Brain pericyte (primary cell): ENCODE results near the gene SALL4.
"Not testable (repeated sequence)": the region's sequence is repeated elsewhere in the genome, so short reads cannot be mapped to it uniquely, and the experiment has no call there.

Experiments used
- DNase-seq: peaks from one replicate; pipeline ENCODE4 v3.0.0-alpha.2; 2012; ENCODE audit warnings: low read depth, low spot score

SALL4 gene

GRCh38 chr20:51738261-51738660 lies 64.1 kb downstream of the SALL4 start:
- not testable (repeated sequence) for DNase-seq

- no peak for DNase-seq
Measured at GRCh38 chr20:51736947-51737346, 65.4 kb downstream of the SALL4 start.

- DNase-seq: no peak
Measured at GRCh38 chr20:51735728-51736600, 66.4 kb downstream of the SALL4 start.

GRCh38 chr20:51734876-51735720 lies 67.2 kb downstream of the SALL4 start:
- DNase-seq: no peak

GRCh38 chr20:51733070-51733469 lies 69.3 kb downstream of the SALL4 start:
- no peak for DNase-seq
